Skeletal muscle satellite cell (primary cell): ENCODE measurements around the gene KCNIP1.

Experiments
- H3K27me3 ChIP-seq: 2 replicates; pipeline ENCODE4 v1.7.0; 2013; ENCODE audit warnings: low read length; ENCODE audit not compliant: control insufficient read depth, insufficient read depth
- H3K36me3 ChIP-seq: 2 replicates; pipeline ENCODE4 v1.7.0; 2013; ENCODE audit warnings: mild to moderate bottlenecking, control low read depth, low read length; ENCODE audit not compliant: insufficient read depth
- H3K4me1 ChIP-seq: 2 replicates; pipeline ENCODE4 v1.7.0; 2013; ENCODE audit warnings: low read length; ENCODE audit not compliant: control insufficient read depth, insufficient read depth
- H3K4me2 ChIP-seq: 2 replicates; pipeline ENCODE4 v1.7.0; 2013; ENCODE audit warnings: mild to moderate bottlenecking, low read length
- H3K4me3 ChIP-seq: 2 replicates; pipeline ENCODE4 v1.7.0; 2013; ENCODE audit warnings: low read length
- H3K9ac ChIP-seq: 2 replicates; pipeline ENCODE4 v1.7.0; 2013; ENCODE audit warnings: mild to moderate bottlenecking, low read depth, low read length, moderate library complexity
- H3K9me3 ChIP-seq: replicated peaks from 2 replicates; pipeline ENCODE4 v1.7.0; 2013; ENCODE audit warnings: mild to moderate bottlenecking, control low read depth, low read length

Gene KCNIP1

DNA sequence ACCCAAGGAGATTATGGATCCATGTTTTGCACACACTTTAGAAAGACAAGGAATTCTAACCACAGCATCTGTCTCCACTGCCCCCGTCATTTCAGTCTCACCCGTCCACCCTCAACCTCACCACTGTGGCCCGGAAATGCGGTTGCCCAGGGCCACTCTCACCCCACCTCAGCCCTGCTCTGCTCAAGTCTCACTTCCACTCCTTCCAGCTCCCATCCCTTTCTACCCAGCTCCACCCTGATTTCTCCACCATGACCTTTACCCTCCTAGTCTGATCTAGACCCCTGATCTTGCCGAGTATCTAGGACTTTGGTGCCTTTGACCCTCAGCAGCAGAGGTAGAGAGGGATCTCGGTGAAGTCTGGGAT lies 7.2 kb upstream of the KCNIP1 start:
- Histone ChIP-seq H3K4me2 (no peak overlapping the region), H3K27me3 (peaks cover 46% of the 10 kb centered on the region), H3K4me3 (no peak overlapping the region), H3K9me3 (no peaks in the 10 kb centered on the region), H3K4me1 (peaks cover 4% of the 10 kb centered on the region), H3K9ac (no peak overlapping the region), H3K36me3 (no peaks in the 10 kb centered on the region)

DNA sequence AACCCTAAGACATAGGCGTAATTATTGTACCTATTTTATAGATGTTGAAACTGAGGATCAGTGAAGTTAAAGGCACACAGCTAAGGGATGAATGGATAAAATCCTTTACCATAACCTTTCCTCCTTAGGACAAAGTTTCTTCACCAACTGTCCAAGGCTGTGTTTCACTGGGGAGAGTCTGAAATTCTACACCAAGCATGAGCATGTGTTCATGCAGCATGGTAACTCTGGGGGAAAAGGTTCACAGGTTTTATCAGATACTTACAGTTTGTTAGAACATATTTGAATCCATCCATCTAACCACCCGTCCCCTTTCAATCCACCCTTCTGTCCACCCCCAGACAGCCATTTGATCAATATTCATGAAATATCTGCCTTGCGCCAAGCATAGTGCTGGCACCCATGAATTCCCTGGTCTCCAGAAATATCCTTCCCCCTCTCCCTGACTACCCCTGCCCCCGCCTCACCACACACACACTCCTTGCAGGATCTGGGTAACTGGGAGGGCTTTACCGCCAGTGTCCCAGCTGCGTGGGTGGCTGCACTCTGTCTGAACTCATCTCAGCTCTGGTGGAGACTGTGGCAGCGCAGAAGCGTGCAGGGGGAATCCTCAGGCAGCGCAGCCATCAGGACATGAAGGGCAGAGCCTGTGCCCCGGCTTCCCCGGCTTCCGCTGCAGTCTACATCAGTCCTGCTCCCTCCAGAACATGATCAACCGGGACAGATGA lies 6.3 kb upstream of the KCNIP1 start:
- Histone ChIP-seq H3K4me2 (no peak overlapping the region), H3K4me3 (no peak overlapping the region), H3K27me3 (peaks cover 54% of the 10 kb centered on the region), H3K36me3 (no peaks in the 10 kb centered on the region), H3K9ac (no peak overlapping the region), H3K4me1 (no peaks in the 10 kb centered on the region), H3K9me3 (no peaks in the 10 kb centered on the region)

DNA sequence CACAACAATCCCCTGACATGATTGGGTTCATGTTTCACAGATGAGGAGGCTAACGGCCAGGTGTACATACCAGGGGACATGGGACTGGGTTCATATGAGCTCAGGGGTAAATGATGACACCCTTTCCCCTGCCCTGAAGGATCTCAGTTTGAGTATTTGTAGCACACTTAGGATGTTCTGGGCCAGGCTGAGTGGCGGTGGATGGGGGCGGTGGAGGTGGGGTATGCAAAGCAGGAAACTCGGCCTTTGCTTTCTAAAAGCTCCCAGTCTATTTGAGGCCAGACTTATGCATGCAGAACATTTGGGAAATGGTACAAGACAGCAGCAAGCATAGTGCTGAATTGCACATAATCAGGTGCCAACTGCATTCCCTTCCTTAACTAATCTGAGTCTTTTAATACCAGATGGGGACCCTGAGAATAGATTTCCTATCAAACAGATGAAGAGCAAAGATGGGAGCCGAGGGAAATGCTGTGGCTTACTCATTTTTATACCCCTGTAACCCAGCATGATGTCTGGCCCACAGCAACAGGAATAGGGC lies 4.9 kb upstream of the KCNIP1 start:
- H3K27me3 ChIP-seq = peaks cover 62% of the 10 kb centered on the region
- H3K36me3 ChIP-seq = no peaks in the 10 kb centered on the region
- H3K4me1 ChIP-seq = no peaks in the 10 kb centered on the region
- no peak overlapping the region for H3K4me2 ChIP-seq
- no peaks in the 10 kb centered on the region for H3K9me3 ChIP-seq
- H3K4me3 ChIP-seq = no peak overlapping the region
- H3K9ac ChIP-seq = no peak overlapping the region

DNA sequence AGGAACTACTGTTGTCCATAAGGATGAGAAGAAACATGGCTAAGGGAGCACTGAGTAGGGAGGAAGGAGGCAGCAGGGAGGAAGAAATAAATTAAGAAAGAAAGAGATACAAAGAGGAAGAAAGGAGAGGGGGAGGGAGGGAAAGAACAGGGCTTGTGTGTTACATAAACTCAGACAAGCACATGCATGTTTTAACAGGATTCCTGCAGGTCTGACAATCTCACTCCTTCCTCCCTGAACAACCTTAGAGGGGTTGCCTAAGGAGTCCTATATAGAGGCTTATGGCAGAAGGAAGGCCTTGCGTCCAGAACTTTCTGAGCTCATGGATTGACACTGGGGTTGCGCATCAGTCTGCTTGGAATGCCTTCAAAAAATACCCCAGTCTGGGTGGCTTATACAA lies 4.2 kb upstream of the KCNIP1 start:
- Histone ChIP-seq H3K9me3 (no peaks in the 10 kb centered on the region), H3K9ac (no peak overlapping the region), H3K4me2 (no peak overlapping the region), H3K36me3 (no peaks in the 10 kb centered on the region), H3K27me3 (peaks cover 63% of the 10 kb centered on the region), H3K4me3 (no peak overlapping the region), H3K4me1 (no peaks in the 10 kb centered on the region)

DNA sequence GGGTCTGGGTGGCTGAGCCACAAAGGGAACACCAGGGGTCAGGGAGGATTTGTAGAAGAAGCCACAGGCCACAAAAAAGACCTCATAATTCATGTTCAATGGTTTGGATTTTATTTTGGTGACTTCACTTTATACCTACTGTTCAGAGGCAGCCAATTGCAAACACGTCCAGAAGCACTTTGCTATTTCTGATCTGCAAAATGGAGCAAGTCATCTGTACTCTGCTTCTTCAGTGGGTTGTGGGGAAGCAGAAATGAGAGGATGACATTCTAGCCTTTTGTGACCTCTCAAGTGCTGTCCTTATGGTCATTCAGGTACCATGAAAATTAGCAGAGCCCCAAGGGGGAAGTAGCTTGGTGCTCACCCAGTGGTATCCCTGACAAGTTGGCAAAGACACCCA lies 2.5 kb upstream of the KCNIP1 start:
- no peaks in the 10 kb centered on the region for H3K9me3 ChIP-seq
- no peak overlapping the region for H3K4me3 ChIP-seq
- H3K36me3 ChIP-seq = no peaks in the 10 kb centered on the region
- no peak overlapping the region for H3K4me2 ChIP-seq
- no peaks in the 10 kb centered on the region for H3K4me1 ChIP-seq
- no peak overlapping the region for H3K9ac ChIP-seq
- peaks cover 67% of the 10 kb centered on the region for H3K27me3 ChIP-seq

DNA sequence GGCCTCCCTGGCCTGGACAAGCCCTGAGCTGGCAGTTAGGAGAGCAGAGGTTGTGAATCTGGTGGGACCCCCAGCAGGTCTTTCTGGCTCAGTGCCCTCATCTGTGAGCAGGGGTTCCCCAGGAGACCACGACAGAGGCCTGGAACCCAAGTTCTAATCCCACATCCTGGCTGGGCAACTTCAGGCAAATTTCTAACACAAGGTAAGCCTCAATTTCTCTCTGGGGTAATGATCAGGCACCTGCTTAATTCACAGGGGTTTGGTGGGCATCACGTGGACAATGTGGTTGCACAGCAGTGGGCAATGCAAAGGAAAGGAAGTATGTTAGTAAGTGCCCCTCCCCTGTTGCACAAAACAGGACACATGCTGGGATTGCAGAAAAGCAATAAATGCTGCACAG lies 1.9 kb upstream of the KCNIP1 start:
- peaks cover 69% of the 10 kb centered on the region for H3K27me3 ChIP-seq
- no peaks in the 10 kb centered on the region for H3K9me3 ChIP-seq
- no peak overlapping the region for H3K4me2 ChIP-seq
- H3K9ac ChIP-seq = no peak overlapping the region
- H3K4me3 ChIP-seq = no peak overlapping the region
- no peaks in the 10 kb centered on the region for H3K36me3 ChIP-seq
- no peaks in the 10 kb centered on the region for H3K4me1 ChIP-seq

DNA sequence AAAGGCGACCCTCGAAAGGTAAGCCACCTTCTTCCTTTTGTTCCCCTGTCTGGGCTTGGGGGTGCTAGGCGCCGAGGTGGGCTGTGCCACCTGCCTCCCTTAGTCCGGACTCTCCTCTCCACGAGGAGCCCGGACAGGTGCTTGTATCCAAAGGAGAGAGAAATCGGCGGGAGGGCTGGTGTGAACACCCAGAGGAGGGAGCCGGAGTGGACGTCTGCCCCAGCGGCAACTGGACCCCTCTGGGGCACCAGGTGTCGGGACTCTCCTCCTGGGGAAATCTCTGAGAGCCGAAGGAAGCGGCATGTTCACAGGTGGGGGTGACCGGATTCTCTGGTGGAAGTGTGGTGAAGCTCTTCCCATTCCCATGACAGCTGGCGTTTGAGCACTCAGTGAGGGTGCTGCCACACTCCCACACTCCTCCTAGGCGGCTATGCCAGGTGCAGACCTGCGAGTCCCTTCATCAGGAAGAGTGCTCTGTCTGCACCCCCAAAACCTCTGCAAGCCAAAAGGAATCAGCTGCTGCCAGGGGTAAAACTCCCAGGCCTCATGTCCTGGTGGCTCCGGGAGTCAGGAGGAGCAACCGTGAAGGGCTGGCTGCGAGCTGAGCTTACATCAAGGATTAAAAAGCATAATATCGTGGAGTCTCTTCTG lies 921 bp downstream of the KCNIP1 start:
- peaks cover 62% of the 10 kb centered on the region for H3K27me3 ChIP-seq
- H3K36me3 ChIP-seq = no peaks in the 10 kb centered on the region
- H3K4me3 ChIP-seq = no peak overlapping the region
- H3K4me2 ChIP-seq = no peak overlapping the region
- H3K4me1 ChIP-seq = no peaks in the 10 kb centered on the region
- H3K9ac ChIP-seq = no peak overlapping the region
- H3K9me3 ChIP-seq = no peaks in the 10 kb centered on the region

DNA sequence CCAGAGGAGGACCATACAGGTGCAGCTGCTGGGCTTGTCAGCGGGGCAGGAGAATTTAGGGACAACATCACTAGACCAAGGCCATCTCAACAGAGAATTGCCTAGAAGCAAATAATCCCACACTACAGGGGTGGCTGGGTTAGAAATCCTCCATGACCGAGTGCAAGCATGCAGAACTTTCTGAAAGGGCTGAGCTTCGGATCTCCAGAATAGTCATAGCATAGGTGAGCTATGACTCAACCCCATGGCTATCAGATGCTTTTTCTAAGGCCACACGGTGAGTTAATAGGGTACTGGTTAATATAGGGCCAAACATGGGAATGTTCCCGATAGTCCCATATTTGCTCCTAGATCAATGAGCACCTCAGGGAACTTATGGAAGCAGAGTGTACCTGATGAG lies 4.2 kb downstream of the KCNIP1 start:
- H3K27me3 ChIP-seq = peaks cover 47% of the 10 kb centered on the region
- H3K4me1 ChIP-seq = no peaks in the 10 kb centered on the region
- H3K4me2 ChIP-seq = no peak overlapping the region
- no peaks in the 10 kb centered on the region for H3K36me3 ChIP-seq
- no peak overlapping the region for H3K4me3 ChIP-seq
- H3K9me3 ChIP-seq = no peaks in the 10 kb centered on the region
- no peak overlapping the region for H3K9ac ChIP-seq

DNA sequence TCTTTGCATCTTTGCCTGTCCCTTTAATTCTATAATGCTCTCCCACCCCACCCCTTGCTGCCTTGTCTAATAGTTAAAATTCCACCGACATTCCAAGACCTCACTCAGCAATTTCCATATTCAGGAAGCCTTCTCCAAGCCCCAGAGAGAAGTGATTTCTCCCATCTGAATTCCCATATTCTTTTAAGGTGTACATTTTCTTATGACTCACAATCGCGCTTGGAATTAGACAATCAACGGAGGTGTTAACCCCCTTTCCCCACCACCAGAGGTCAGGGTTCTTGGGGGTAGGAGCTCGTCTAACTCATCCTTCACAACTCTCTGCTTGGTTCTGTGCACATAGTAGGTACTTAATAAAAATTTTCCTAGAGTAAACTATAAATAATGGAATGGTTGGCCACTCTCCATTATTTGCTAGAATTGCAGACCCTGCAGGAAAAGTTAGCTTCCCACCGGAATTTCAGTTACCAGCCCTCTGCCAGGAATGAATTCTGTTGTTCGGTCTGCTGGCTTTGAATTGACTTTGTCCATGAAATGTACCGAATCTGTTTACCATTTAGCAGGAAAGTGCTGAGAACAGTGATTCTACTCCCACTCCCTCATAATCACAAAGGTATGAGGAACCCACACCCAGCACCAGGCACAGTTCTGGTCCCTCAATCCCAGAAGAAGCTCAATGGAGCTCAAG lies 5.0 kb downstream of the KCNIP1 start:
- Histone ChIP-seq H3K4me3 (no peak overlapping the region), H3K9ac (no peak overlapping the region), H3K4me1 (no peaks in the 10 kb centered on the region), H3K9me3 (no peaks in the 10 kb centered on the region), H3K4me2 (no peak overlapping the region), H3K27me3 (peaks cover 44% of the 10 kb centered on the region), H3K36me3 (no peaks in the 10 kb centered on the region)

DNA sequence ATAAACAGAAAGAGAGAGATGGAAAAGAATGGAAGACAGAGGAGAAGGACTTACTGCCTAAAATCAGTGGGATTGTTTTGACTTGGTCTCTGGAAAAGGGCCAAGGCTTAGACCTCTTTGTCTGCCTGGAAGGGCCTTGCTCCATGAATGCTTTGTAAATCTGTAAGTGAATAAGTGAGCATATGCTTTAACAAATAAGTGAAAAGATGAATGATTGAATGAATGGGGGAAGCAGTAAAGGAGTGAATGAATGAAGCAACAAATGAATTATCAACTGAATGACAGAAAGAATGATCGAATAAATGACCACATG lies 5.5 kb downstream of the KCNIP1 start:
- no peak overlapping the region for H3K9ac ChIP-seq
- H3K4me2 ChIP-seq = no peak overlapping the region
- no peaks in the 10 kb centered on the region for H3K4me1 ChIP-seq
- H3K27me3 ChIP-seq = peaks cover 42% of the 10 kb centered on the region
- H3K36me3 ChIP-seq = no peaks in the 10 kb centered on the region
- no peak overlapping the region for H3K4me3 ChIP-seq
- no peaks in the 10 kb centered on the region for H3K9me3 ChIP-seq

DNA sequence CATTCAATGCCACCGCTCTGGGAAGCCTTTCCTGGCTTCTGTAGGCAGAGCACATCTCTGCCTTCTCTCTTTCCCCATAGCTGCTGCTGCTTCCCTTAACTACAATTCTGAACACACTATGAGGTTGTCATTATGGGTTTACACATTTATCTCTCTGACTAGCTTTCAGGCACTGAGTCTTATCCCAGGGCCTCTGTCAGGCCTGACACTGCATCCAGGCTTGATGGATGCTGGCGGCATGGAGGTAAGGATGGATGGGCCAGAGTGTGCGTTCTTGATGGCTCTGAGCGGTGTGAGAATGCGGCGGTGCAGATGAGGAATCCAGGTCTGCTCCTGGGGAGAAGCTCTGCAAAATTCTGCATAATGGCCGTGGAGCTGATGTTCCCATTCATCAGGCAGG lies 6.3 kb downstream of the KCNIP1 start:
- Histone ChIP-seq H3K36me3 (no peaks in the 10 kb centered on the region), H3K4me2 (no peak overlapping the region), H3K9me3 (no peaks in the 10 kb centered on the region), H3K4me1 (no peaks in the 10 kb centered on the region), H3K9ac (no peak overlapping the region), H3K4me3 (no peak overlapping the region), H3K27me3 (peaks cover 34% of the 10 kb centered on the region)
